Astrocyte of the cerebellum (primary cell): ENCODE results near the gene ANKLE1.
A peak's percentile ranks its signal among the peaks of the same experiment; 100 is the strongest.

Source experiments
- DNase-seq: peaks from one replicate; pipeline ENCODE4 v3.0.0-alpha.2; 2011; ENCODE audit warnings: low read depth
- H3K4me3 ChIP-seq: 2 replicates; pipeline ENCODE4 v1.5.1; 2011; ENCODE audit warnings: mild to moderate bottlenecking, low read depth, low read length, moderate library complexity
- CTCF ChIP-seq: IDR thresholded peaks from 2 replicates; pipeline ENCODE4 v1.5.1; 2012; ENCODE audit warnings: low read length, low read depth, moderate library complexity, mild to moderate bottlenecking; ENCODE audit errors: missing control alignments
- in situ Hi-C: cut with HindIII; loops from 2 replicates; pipeline ENCODE4 v1.10.0; 2017; ENCODE audit warnings: low sequenced_read_pairs

The ANKLE1 gene

GRCh38 chr19:17243211-17243829 lies 38.4 kb upstream of the ANKLE1 start:
- peak overlapping the region; percentile 79 for H3K4me3 ChIP-seq
- in situ Hi-C loops: loop anchor here (10.0 kb wide), 1 partner anchor 79 kb away; no protein-coding TSS in a partner anchor
- no peak for DNase-seq
- TF ChIP-seq CTCF: no peak

GRCh38 chr19:17243830-17244617 lies 37.7 kb upstream of the ANKLE1 start:
- no peak for DNase-seq
- peak overlapping the region; percentile 79 for H3K4me3 ChIP-seq
- in situ Hi-C loops: loop anchor here (10.0 kb wide), 1 partner anchor 79 kb away; no protein-coding TSS in a partner anchor
- TF ChIP-seq CTCF: no peak

- in situ Hi-C loops: loop anchor here (10.0 kb wide), 1 partner anchor 80 kb away; no protein-coding TSS in a partner anchor
- H3K4me3 ChIP-seq: peak overlapping the region; percentile 79
- no peak for DNase-seq
- no peak for TF ChIP-seq CTCF
Measured at GRCh38 chr19:17244618-17245534, 36.8 kb upstream of the ANKLE1 start.

- in situ Hi-C loops: loop anchor here (10.0 kb wide), 1 partner anchor 81 kb away; no protein-coding TSS in a partner anchor
- no peak for TF ChIP-seq CTCF
- peak within 1 kb of the TSS; percentile 79 for H3K4me3 ChIP-seq
- no peak for DNase-seq
Measured at GRCh38 chr19:17245535-17245984, 36.1 kb upstream of the ANKLE1 start, which contains the start of gene NR2F6. NR2F6 (minus strand) TSS chr19:17245919; CDS start chr19:17245220, 699 bp downstream.

- in situ Hi-C loops: loop anchor here (10.0 kb wide), 1 partner anchor 82 kb away; no protein-coding TSS in a partner anchor
- TF ChIP-seq CTCF: no peak
- DNase-seq: no peak
- H3K4me3 ChIP-seq: peak overlapping the region; percentile 36
Measured at GRCh38 chr19:17246681-17247425, 34.8 kb upstream of the ANKLE1 start.
